K562 (cell line): Measurements from ENCODE around the gene ZFYVE26. TPM values are rescaled to one million over a fixed set of nuclear protein-coding genes. Genes with fewer than 3 reads are reported as not detected.

Source experiments
- ATF1 ChIP-seq, 2 experiments: fragments of 450-650 bp in 1 of 2; IDR thresholded peaks; 2 replicates each; pipeline ENCODE4 v1.6.1; 2016; ENCODE audit warnings: missing compliant biosample characterization in 1 of 2, missing genetic modification characterization in 1 of 2
- CREB1 ChIP-seq, 2 experiments: sonication (generic) in 1 of 2; formaldehyde crosslinking in 1 of 2; IDR thresholded peaks; 2 replicates each; pipeline versions ENCODE4 v1.6.1 to v1.8.0; 2012 to 2022; ENCODE audit warnings: inconsistent platforms in 1 of 2, mild to moderate bottlenecking in 1 of 2, missing genetic modification reagents in 1 of 2, moderate library complexity in 1 of 2
- CREM ChIP-seq: IDR thresholded peaks from 2 replicates; pipeline ENCODE4 v1.6.1; 2014; ENCODE audit warnings: antibody characterized with exemption, low read depth
- CTBP1 ChIP-seq: fragments of 450-650 bp; IDR thresholded peaks from 2 replicates; pipeline ENCODE4 v1.6.1; 2016; ENCODE audit warnings: borderline replicate concordance
- FOSL1 ChIP-seq: fragments of 200-800 bp; sonication (Bioruptor generic); conservative IDR thresholded peaks from 2 replicates; pipeline ENCODE4 v1.6.1; 2016; ENCODE audit warnings: missing genetic modification characterization, missing compliant biosample characterization
- FOXJ2 ChIP-seq: fragments of 200-800 bp; sonication (Bioruptor generic); IDR thresholded peaks from 2 replicates; pipeline ENCODE4 v1.6.1; 2016; ENCODE audit warnings: missing genetic modification characterization, missing compliant biosample characterization
- JUND ChIP-seq, 2 experiments: IDR thresholded peaks; 2 replicates in 1 of 2; 3 replicates in 1 of 2; pipeline ENCODE4 v1.6.1; 2011; ENCODE audit warnings: borderline replicate concordance in 2 of 2, low read depth in 2 of 2, low read length in 2 of 2, improper control_type of control experiment in 1 of 2, missing biosample characterization in 1 of 2, missing genetic modification characterization in 1 of 2, missing genetic modification reagents in 1 of 2
- KHSRP ChIP-seq: fragments of 450-650 bp; IDR thresholded peaks from 2 replicates; pipeline ENCODE4 v1.6.1; 2017
- RAD51 ChIP-seq: fragments of 450-650 bp; IDR thresholded peaks from 2 replicates; pipeline ENCODE4 v1.7.1; 2016; ENCODE audit warnings: low read depth, mild to moderate bottlenecking, borderline replicate concordance
- SMC3 ChIP-seq: conservative IDR thresholded peaks from 2 replicates; pipeline ENCODE4 v1.6.1; 2011; ENCODE audit warnings: low read depth, low read length, improper control_type of control experiment; ENCODE audit not compliant: insufficient read depth
- SNIP1 ChIP-seq: fragments of 450-650 bp; IDR thresholded peaks from 2 replicates; pipeline ENCODE4 v1.7.1; 2017; ENCODE audit warnings: low read depth, mild to moderate bottlenecking
- SREBF1 ChIP-seq: fragments of 150-350 bp; IDR thresholded peaks from 2 replicates; pipeline ENCODE4 v1.6.1; 2014; ENCODE audit warnings: antibody characterized with exemption, low read depth, low read length, borderline replicate concordance
- TAF9B ChIP-seq: fragments of 450-650 bp; IDR thresholded peaks from 2 replicates; pipeline ENCODE4 v1.6.1; 2018; ENCODE audit warnings: mild to moderate bottlenecking; ENCODE audit not compliant: partially characterized antibody
- USF1 ChIP-seq: sonication (generic); formaldehyde crosslinking; IDR thresholded peaks from 2 replicates; pipeline ENCODE4 v1.9.0; 2022; ENCODE audit warnings: mild to moderate bottlenecking, missing genetic modification reagents
- USF2 ChIP-seq: sonication (generic); formaldehyde crosslinking; IDR thresholded peaks from 2 replicates; pipeline ENCODE4 v1.5.0; 2020; ENCODE audit warnings: missing genetic modification reagents
- ZBTB49 ChIP-seq: sonication (generic); formaldehyde crosslinking; IDR thresholded peaks from 2 replicates; pipeline ENCODE4 v1.8.0; 2022; ENCODE audit warnings: missing genetic modification reagents, mild to moderate bottlenecking, borderline replicate concordance
- ZNF609 ChIP-seq: sonication (generic); formaldehyde crosslinking; IDR thresholded peaks from 2 replicates; pipeline ENCODE4 v1.8.1; 2023; ENCODE audit warnings: missing genetic modification reagents, mild to moderate bottlenecking, borderline replicate concordance
- polyA plus RNA-seq, 8 experiments: library from polyadenylated mRNA; depleted of rRNA in 4 of 8; stranded (reverse) in 5 of 8; unstranded in 3 of 8; fragments of >200 nt; fragmentation: Nextera tagmentation in 2 of 8; fragmentation: Illumina TruSeq in 1 of 8; extraction: Ambion mirVana in 2 of 8; extraction: Trizol in 1 of 8; gene quantifications; 2 replicates each; pipeline versions ENCODE4 v1.2.1 to v1.2.3, GENCODE V29; 2011 to 2014; ENCODE audit warnings: inconsistent platforms in 1 of 8, missing spikeins in 1 of 8
- total RNA-seq, 7 experiments: library from RNA; depleted of rRNA in 6 of 7; stranded (reverse); fragments of >200 nt in 6 of 7; fragmentation: Illumina TruSeq in 2 of 7; extraction: Trizol in 2 of 7; gene quantifications; 2 replicates each; pipeline versions ENCODE4 v1.2.1 to v1.2.3, GENCODE V29; 2011 to 2021; ENCODE audit warnings: low replicate concordance in 1 of 7

Gene ZFYVE26
- total and polyA plus RNA-seq, 9 of the 15 experiments (the other 6 are each of a cell fraction or from before 2014, with no cell fraction given) = 0.32 to 9.1 (median 5.9) TPM

GRCh38 chr14:67738740-67739504 lies 77.5 kb downstream of the ZFYVE26 start (continued):
- TF ChIP-seq JUND (IDR thresholded peaks at IDR 0.05; ENCODE audit: borderline replicate concordance, low read depth, low read length) (peak; percentile 87), JUND (tag; IDR thresholded peaks at IDR 0.05; ENCODE audit: borderline replicate concordance, low read depth, low read length) (peak; percentile 91), RAD51 (peak; percentile 76), ZBTB49 (no peak), USF2 (CRISPR knock-in tag) (peak; percentile 80), CTBP1 (0 out of 2 replicates have a peak, but pooled peaks have one; percentile 35), CREB1 (IDR thresholded peaks at IDR 0.05) (no peak; the same call in 1 of the 2 replicates), CREB1 (CRISPR knock-in tag; IDR thresholded peaks at IDR 0.05) (peak; percentile 56; the same call in 1 of the 2 replicates), USF1 (CRISPR knock-in tag) (peak; percentile 70), SREBF1 (no peak), CREM (peak; percentile 76), FOXJ2 (no peak), ATF1 (CRISPR knock-in tag; IDR thresholded peaks at IDR 0.05) (no peak), ATF1 (tag; IDR thresholded peaks at IDR 0.05) (peak; percentile 80), SMC3 (no peak), ZNF609 (no peak), FOSL1 (peak; percentile 95), TAF9B (no peak), KHSRP (no peak), SNIP1 (no peak)
